Panc1 (cell line): ENCODE measurements around the gene MLST8. TPM values are rescaled to one million over a fixed set of nuclear protein-coding genes. Genes with fewer than 3 reads are reported as not detected.

Experiments
- ATAC-seq: fragments of 200-7000 bp; cut with Tn5 transposase; 2 replicates; pipeline ENCODE4 v1.9.1; 2020; ENCODE audit warnings: mild to moderate bottlenecking, moderate library complexity
- BruUV-seq: library from RNA; stranded (reverse); fragments of 400-500 nt; replicated peaks from 2 replicates; lab custom pipeline; 2021; lab: Mats Ljungman, UMichigan
- CTCF ChIA-PET: fragments of 300-600 bp; sonication (Branson Sonifier 250); formaldehyde crosslinking; loops from one replicate; lab custom pipeline; 2022; ENCODE audit warnings: antibody characterized with exemption; lab: Charles Lee
- POLR2A ChIA-PET: fragments of 300-600 bp; sonication (Branson Sonifier 250); formaldehyde crosslinking; loops from one replicate; lab custom pipeline; 2022; ENCODE audit warnings: antibody characterized with exemption; lab: Charles Lee
- DNase-seq: peaks from one replicate; pipeline ENCODE4 v3.0.0-alpha.2; 2010; ENCODE audit warnings: low read depth, low spot score
- H3K27ac ChIP-seq: 2 replicates; pipeline ENCODE4 v1.5.1; 2011; ENCODE audit warnings: mild to moderate bottlenecking, low read length, inconsistent platforms
- H3K27me3 ChIP-seq: fragments of 200-500 bp; sonication (Bioruptor generic); 2 replicates; pipeline ENCODE4 v1.6.0; 2014; ENCODE audit warnings: low read length, inconsistent platforms; ENCODE audit not compliant: control insufficient read depth, insufficient read depth
- H3K36me3 ChIP-seq: fragments of 200-500 bp; sonication (Bioruptor generic); 2 replicates; pipeline ENCODE4 v1.5.1; 2014; ENCODE audit warnings: inconsistent platforms, mild to moderate bottlenecking, low read length, moderate library complexity; ENCODE audit not compliant: control insufficient read depth, insufficient read depth
- H3K4me1 ChIP-seq: 2 replicates; pipeline ENCODE4 v1.5.1; 2011; ENCODE audit warnings: inconsistent platforms, mild to moderate bottlenecking, low read length, moderate library complexity; ENCODE audit not compliant: control insufficient read depth, insufficient read depth
- H3K4me3 ChIP-seq, 2 experiments: 2 replicates each; pipeline ENCODE4 v1.5.1; 2011 to 2012; ENCODE audit warnings: low read depth in 2 of 2, low read length in 2 of 2, mild to moderate bottlenecking in 2 of 2, inconsistent platforms in 1 of 2, moderate library complexity in 1 of 2
- H3K9me3 ChIP-seq: fragments of 200-500 bp; sonication (Bioruptor generic); 2 replicates; pipeline ENCODE4 v1.5.1; 2014; ENCODE audit warnings: low read depth, mild to moderate bottlenecking, inconsistent platforms, low read length, moderate library complexity; ENCODE audit not compliant: control insufficient read depth, insufficient read depth
- POLR2AphosphoS5 ChIP-seq: IDR thresholded peaks from 2 replicates; pipeline ENCODE4 v1.6.1; 2012; ENCODE audit warnings: mild to moderate bottlenecking, low read depth, low read length, moderate library complexity
- SIN3A ChIP-seq: IDR thresholded peaks from 2 replicates; pipeline ENCODE4 v1.6.1; 2012; ENCODE audit warnings: low read depth, mild to moderate bottlenecking, low read length, moderate library complexity, borderline replicate concordance; ENCODE audit not compliant: insufficient read depth
- TCF7L2 ChIP-seq: IDR thresholded peaks from 2 replicates; pipeline ENCODE4 v1.6.1; 2011; ENCODE audit warnings: mild to moderate bottlenecking, low read depth, low read length, inconsistent platforms
- in situ Hi-C: cut with HindIII; loops from 2 replicates; pipeline ENCODE4 v1.10.0; 2016; ENCODE audit warnings: low sequenced_read_pairs, low pct_unique_long_range_greater_than_20kb
- intact Hi-C: fragments of 100-400 bp; cut with micrococcal nuclease; formaldehyde crosslinking; loops from one replicate; pipeline ENCODE4 v1.10.0; 2022; ENCODE audit not compliant: unreplicated experiment
- total RNA-seq: library from RNA; stranded (reverse); gene quantifications from one replicate; pipeline ENCODE4 v1.2.1, GENCODE V29; 2021; ENCODE audit not compliant: unreplicated experiment
- TF ChIP-seq, protein P1 (sequence below), 2 experiments: IDR thresholded peaks; 2 replicates each; pipeline ENCODE4 v1.6.1; 2011 to 2012; ENCODE audit warnings: low read depth in 2 of 2, control low read depth in 1 of 2, low read length in 1 of 2, mild to moderate bottlenecking in 1 of 2, moderate library complexity in 1 of 2; ENCODE audit not compliant: insufficient read depth in 1 of 2
- TF ChIP-seq, protein P2 (sequence below): fragments of 450-650 bp; IDR thresholded peaks from 2 replicates; pipeline ENCODE4 v1.5.1; 2017; ENCODE audit warnings: mild to moderate bottlenecking

Gene MLST8
- total RNA-seq, 1 experiment from 2014 or later, result 91.1 TPM

DNA sequence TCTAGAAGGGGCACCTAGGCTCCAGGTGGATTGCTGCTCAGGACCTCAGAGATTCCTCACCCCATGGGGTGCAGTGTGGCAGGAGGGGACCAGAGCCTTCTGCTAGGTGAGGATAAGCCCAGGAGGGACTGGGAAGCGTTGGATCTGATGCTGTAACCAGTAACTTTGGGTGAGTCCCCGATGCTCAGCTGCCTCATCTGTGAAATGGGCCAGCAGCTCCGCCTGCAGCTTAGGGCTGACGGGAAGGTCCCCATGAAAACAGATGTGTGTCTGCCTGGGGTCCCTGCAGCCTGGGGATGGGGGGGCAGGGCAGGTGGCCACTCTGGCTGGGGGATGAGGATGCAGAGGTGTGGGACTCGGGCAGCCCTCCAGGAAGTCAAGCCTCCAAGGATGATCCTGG is 6.2 kb upstream of the MLST8 start:
- Histone ChIP-seq H3K27ac (no peak overlapping the region), H3K9me3 (no peaks in the 10 kb centered on the region), H3K36me3 (no peaks in the 10 kb centered on the region), H3K4me1 (no peaks in the 10 kb centered on the region; the same call in none of the 2 replicates), H3K27me3 (no peaks in the 10 kb centered on the region), H3K4me3 (no peak overlapping the region)
- TF ChIP-seq, protein P1, sequence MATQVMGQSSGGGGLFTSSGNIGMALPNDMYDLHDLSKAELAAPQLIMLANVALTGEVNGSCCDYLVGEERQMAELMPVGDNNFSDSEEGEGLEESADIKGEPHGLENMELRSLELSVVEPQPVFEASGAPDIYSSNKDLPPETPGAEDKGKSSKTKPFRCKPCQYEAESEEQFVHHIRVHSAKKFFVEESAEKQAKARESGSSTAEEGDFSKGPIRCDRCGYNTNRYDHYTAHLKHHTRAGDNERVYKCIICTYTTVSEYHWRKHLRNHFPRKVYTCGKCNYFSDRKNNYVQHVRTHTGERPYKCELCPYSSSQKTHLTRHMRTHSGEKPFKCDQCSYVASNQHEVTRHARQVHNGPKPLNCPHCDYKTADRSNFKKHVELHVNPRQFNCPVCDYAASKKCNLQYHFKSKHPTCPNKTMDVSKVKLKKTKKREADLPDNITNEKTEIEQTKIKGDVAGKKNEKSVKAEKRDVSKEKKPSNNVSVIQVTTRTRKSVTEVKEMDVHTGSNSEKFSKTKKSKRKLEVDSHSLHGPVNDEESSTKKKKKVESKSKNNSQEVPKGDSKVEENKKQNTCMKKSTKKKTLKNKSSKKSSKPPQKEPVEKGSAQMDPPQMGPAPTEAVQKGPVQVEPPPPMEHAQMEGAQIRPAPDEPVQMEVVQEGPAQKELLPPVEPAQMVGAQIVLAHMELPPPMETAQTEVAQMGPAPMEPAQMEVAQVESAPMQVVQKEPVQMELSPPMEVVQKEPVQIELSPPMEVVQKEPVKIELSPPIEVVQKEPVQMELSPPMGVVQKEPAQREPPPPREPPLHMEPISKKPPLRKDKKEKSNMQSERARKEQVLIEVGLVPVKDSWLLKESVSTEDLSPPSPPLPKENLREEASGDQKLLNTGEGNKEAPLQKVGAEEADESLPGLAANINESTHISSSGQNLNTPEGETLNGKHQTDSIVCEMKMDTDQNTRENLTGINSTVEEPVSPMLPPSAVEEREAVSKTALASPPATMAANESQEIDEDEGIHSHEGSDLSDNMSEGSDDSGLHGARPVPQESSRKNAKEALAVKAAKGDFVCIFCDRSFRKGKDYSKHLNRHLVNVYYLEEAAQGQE (IDR thresholded peaks at IDR 0.05; ENCODE audit: insufficient read depth in 1 of 2, low read depth in 2 of 2, low read length in 1 of 2), result no peak
- TF ChIP-seq SIN3A (no peak), POLR2AphosphoS5 (no peak), TCF7L2 (no peak)
- TF ChIP-seq, protein P2, sequence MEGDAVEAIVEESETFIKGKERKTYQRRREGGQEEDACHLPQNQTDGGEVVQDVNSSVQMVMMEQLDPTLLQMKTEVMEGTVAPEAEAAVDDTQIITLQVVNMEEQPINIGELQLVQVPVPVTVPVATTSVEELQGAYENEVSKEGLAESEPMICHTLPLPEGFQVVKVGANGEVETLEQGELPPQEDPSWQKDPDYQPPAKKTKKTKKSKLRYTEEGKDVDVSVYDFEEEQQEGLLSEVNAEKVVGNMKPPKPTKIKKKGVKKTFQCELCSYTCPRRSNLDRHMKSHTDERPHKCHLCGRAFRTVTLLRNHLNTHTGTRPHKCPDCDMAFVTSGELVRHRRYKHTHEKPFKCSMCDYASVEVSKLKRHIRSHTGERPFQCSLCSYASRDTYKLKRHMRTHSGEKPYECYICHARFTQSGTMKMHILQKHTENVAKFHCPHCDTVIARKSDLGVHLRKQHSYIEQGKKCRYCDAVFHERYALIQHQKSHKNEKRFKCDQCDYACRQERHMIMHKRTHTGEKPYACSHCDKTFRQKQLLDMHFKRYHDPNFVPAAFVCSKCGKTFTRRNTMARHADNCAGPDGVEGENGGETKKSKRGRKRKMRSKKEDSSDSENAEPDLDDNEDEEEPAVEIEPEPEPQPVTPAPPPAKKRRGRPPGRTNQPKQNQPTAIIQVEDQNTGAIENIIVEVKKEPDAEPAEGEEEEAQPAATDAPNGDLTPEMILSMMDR, result no peak
- intact Hi-C loops (no loop called here), in situ Hi-C loops (no loop called here)
- no TSS peak for BruUV-seq
- POLR2A ChIA-PET, result no interaction called here
- DNase-seq (no peak), ATAC-seq (no peak)
- CTCF ChIA-PET, result no interaction called here

DNA sequence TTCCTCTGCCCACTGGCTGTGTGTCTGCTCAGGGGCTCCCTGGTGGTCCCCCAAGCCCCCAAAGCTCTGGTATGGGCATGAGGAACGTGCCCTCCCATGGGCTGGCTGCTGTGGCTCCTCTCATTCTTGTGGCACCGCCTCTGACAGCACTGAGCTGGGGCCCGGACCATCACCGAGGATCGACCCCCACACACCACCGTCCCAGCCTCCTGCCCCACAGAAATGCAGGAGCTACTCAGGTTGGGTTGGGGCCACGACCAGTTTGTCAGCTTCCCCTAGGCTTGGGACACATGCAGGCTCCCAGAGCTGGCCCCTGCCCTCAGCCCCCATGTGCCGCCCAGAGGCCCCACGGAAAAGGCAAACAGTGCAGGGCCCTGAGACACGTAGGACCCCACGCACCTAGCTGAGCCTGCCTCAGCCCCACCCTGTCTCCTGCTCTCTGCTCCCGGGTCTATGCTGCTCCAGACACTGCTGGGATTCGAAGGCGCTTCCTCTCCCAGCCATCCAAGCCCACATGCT is 5.6 kb upstream of the MLST8 start:
- Histone ChIP-seq H3K4me3 (no peak overlapping the region), H3K27me3 (no peaks in the 10 kb centered on the region), H3K36me3 (no peaks in the 10 kb centered on the region), H3K4me1 (peaks cover 3% of the 10 kb centered on the region), H3K9me3 (no peaks in the 10 kb centered on the region), H3K27ac (no peak overlapping the region)
- intact Hi-C loops (no loop called here), in situ Hi-C loops (no loop called here)
- TF ChIP-seq, protein P1 (IDR thresholded peaks at IDR 0.05; ENCODE audit: insufficient read depth in 1 of 2, low read depth in 2 of 2, low read length in 1 of 2), result no peak
- no peak for TF ChIP-seq TCF7L2
- no peak for TF ChIP-seq SIN3A
- TF ChIP-seq POLR2AphosphoS5, result no peak
- TF ChIP-seq, protein P2, result no peak
- no peak for ATAC-seq
- no TSS peak for BruUV-seq
- CTCF ChIA-PET, result no interaction called here
- POLR2A ChIA-PET, result interaction anchor here (0.5 kb wide), 1 partner anchor 48 kb away, joined by 4 read pairs; no protein-coding TSS in a partner anchor
- no peak for DNase-seq
